GM23338 (cell line): ENCODE data around the gene MAP3K7CL. TPM values are rescaled to one million over a fixed set of nuclear protein-coding genes. Genes with fewer than 3 reads are reported as not detected.

Source experiments
- ATAC-seq: fragments of 200-7000 bp; cut with Tn5 transposase; 3 replicates; pipeline ENCODE4 v1.9.1; 2020
- DNase-seq: peaks from one replicate; pipeline ENCODE4 v3.0.0-alpha.2; 2015; ENCODE audit warnings: low spot score
- H2AFZ ChIP-seq: fragments of 200-600 bp; sonication (generic); 2 replicates; pipeline ENCODE4 v1.8.0; 2016; ENCODE audit warnings: antibody characterized with exemption, mild to moderate bottlenecking, moderate library complexity
- H3F3A ChIP-seq: fragments of 200-600 bp; sonication (generic); replicated peaks from 2 replicates; pipeline ENCODE4 v1.8.0; 2017; ENCODE audit warnings: antibody characterized with exemption, mixed run types, low read depth
- H3K27ac ChIP-seq: fragments of 200-600 bp; sonication (generic); 2 replicates; pipeline ENCODE4 v1.6.1; 2016; ENCODE audit warnings: low read depth
- H3K27me3 ChIP-seq: fragments of 200-600 bp; sonication (generic); 2 replicates; pipeline ENCODE4 v1.8.0; 2016; ENCODE audit warnings: mild to moderate bottlenecking, mixed run types, moderate library complexity; ENCODE audit not compliant: insufficient read depth
- H3K36me3 ChIP-seq: fragments of 200-600 bp; sonication (generic); 2 replicates; pipeline ENCODE4 v1.8.0; 2016; ENCODE audit warnings: mild to moderate bottlenecking; ENCODE audit not compliant: insufficient read depth
- H3K4me1 ChIP-seq: fragments of 200-600 bp; sonication (generic); 2 replicates; pipeline ENCODE4 v1.8.0; 2016; ENCODE audit warnings: mild to moderate bottlenecking, moderate library complexity; ENCODE audit not compliant: insufficient read depth
- H3K4me2 ChIP-seq: fragments of 200-600 bp; sonication (generic); 2 replicates; pipeline ENCODE4 v1.7.1; 2017; ENCODE audit warnings: mixed run types
- H3K4me3 ChIP-seq: fragments of 200-600 bp; sonication (generic); 2 replicates; pipeline ENCODE4 v1.6.1; 2016; ENCODE audit warnings: mixed run types
- H3K79me2 ChIP-seq: fragments of 200-600 bp; sonication (generic); replicated peaks from 2 replicates; pipeline ENCODE4 v1.8.0; 2017; ENCODE audit warnings: mild to moderate bottlenecking; ENCODE audit not compliant: insufficient read depth
- H3K9me2 ChIP-seq: fragments of 200-600 bp; sonication (generic); 2 replicates; pipeline ENCODE4 v1.8.0; 2017; ENCODE audit not compliant: insufficient read depth
- H4K20me1 ChIP-seq: fragments of 200-600 bp; sonication (generic); replicated peaks from 2 replicates; pipeline ENCODE4 v1.8.0; 2017; ENCODE audit warnings: mild to moderate bottlenecking; ENCODE audit not compliant: insufficient read depth
- H3K27ac Mint-ChIP-seq: 2 replicates; pipeline ENCODE4 v1.8.0; 2020; ENCODE audit warnings: inconsistent platforms, mild to moderate bottlenecking, moderate library complexity, mixed read lengths
- H3K27me3 Mint-ChIP-seq: 3 replicates; pipeline ENCODE4 v1.8.0; 2022; ENCODE audit warnings: low read depth, mild to moderate bottlenecking, moderate library complexity, mixed read lengths, inconsistent platforms; ENCODE audit not compliant: insufficient read depth, poor library complexity
- H3K36me3 Mint-ChIP-seq: 3 replicates; pipeline ENCODE4 v1.8.0; 2021; ENCODE audit warnings: low read depth, mild to moderate bottlenecking, inconsistent platforms, moderate library complexity, mixed read lengths
- H3K4me1 Mint-ChIP-seq: 3 replicates; pipeline ENCODE4 v1.8.0; 2020; ENCODE audit warnings: mild to moderate bottlenecking, inconsistent platforms, mixed read lengths
- H3K4me3 Mint-ChIP-seq: 3 replicates; pipeline ENCODE4 v1.8.0; 2021; ENCODE audit warnings: moderate library complexity, mild to moderate bottlenecking, inconsistent platforms, mixed read lengths
- H3K9me3 Mint-ChIP-seq: 3 replicates; pipeline ENCODE4 v1.8.0; 2020; ENCODE audit warnings: moderate library complexity, mild to moderate bottlenecking, inconsistent platforms, mixed read lengths
- CREB1 ChIP-seq: fragments of 250-450 bp; sonication (Bioruptor Pico); IDR thresholded peaks from 2 replicates; pipeline ENCODE4 v1.5.0; 2020; ENCODE audit warnings: low read depth, mild to moderate bottlenecking, moderate library complexity
- CTCF ChIP-seq, 2 experiments: fragments of 200-600 bp in 1 of 2; sonication (generic) in 1 of 2; conservative IDR thresholded peaks; 2 replicates each; pipeline versions ENCODE4 v1.5.1 to v1.6.1; 2016 to 2017; ENCODE audit warnings: antibody characterized with exemption in 2 of 2, low read depth in 2 of 2, mild to moderate bottlenecking in 2 of 2, moderate library complexity in 1 of 2
- EZH2phosphoT487 ChIP-seq: fragments of 200-600 bp; sonication (generic); IDR thresholded peaks from one replicate; pipeline ENCODE4 v1.8.1; 2018; ENCODE audit warnings: antibody characterized with exemption; ENCODE audit not compliant: unreplicated experiment
- NANOG ChIP-seq: IDR thresholded peaks from 2 replicates; pipeline ENCODE4 v1.6.1; 2016; ENCODE audit warnings: antibody characterized with exemption, borderline replicate concordance
- REST ChIP-seq: IDR thresholded peaks from one replicate; pipeline ENCODE4 v1.6.1; 2018; ENCODE audit warnings: antibody characterized with exemption; ENCODE audit not compliant: unreplicated experiment
- ZNF114 ChIP-seq: fragments of 250-450 bp; sonication (Bioruptor Pico); IDR thresholded peaks from 2 replicates; pipeline ENCODE4 v1.5.0; 2020; ENCODE audit warnings: mild to moderate bottlenecking, moderate library complexity
- ZNF331 ChIP-seq: fragments of 250-450 bp; sonication (Bioruptor Pico); IDR thresholded peaks from 2 replicates; pipeline ENCODE4 v1.5.0; 2020; ENCODE audit warnings: low read depth, mild to moderate bottlenecking, moderate library complexity
- polyA plus RNA-seq: library from polyadenylated mRNA; unstranded; fragments of >200 nt; fragmentation: Nextera tagmentation; extraction: Ambion mirVana; gene quantifications from 2 replicates; pipeline ENCODE4 v1.2.1, GENCODE V29; 2016
- total RNA-seq: library from RNA; depleted of rRNA; stranded (reverse); fragments of >200 nt; shearing (Covaris generic); gene quantifications from 2 replicates; pipeline ENCODE4 v1.2.3, GENCODE V29; 2014

MAP3K7CL gene
- total and polyA plus RNA-seq, 2 experiments from 2014 or later: 2.4 to 3.6 TPM

- no peak for TF ChIP-seq ZNF114 (CRISPR knock-in tag)
- no peak for TF ChIP-seq NANOG
Measured at GRCh38 chr21:29194342-29194741, 63.9 kb downstream of the MAP3K7CL start (continued).

GRCh38 chr21:29194847-29195246, 64.4 kb downstream of the MAP3K7CL start:
- H4K20me1 ChIP-seq: no peaks in the 10 kb centered on the region
- DNase-seq (no peak), ATAC-seq (peak; percentile 57; the same call in 2 of the 3 replicates)
- H3K27me3 ChIP-seq: no peaks in the 10 kb centered on the region
- TF ChIP-seq ZNF331 (CRISPR knock-in tag) (no peak), ZNF114 (CRISPR knock-in tag) (no peak), NANOG (no peak), REST (no peak), CREB1 (no peak), CTCF (conservative IDR thresholded peaks at IDR 0.05; ENCODE audit: low read depth in 2 of 2) (no peak), EZH2phosphoT487 (no peak)
- H3K36me3 ChIP-seq: no peaks in the 10 kb centered on the region
- no peak overlapping the region; the same call in 1 of the 2 replicates for H3K27ac ChIP-seq
- H3F3A ChIP-seq: no peaks in the 10 kb centered on the region
- Mint-ChIP-seq H3K9me3 (peaks cover 25% of the 10 kb centered on the region), H3K4me1 (peaks cover 31% of the 10 kb centered on the region), H3K4me3 (no peak overlapping the region), H3K27me3 (peaks cover 7% of the 10 kb centered on the region), H3K36me3 (peaks cover 14% of the 10 kb centered on the region), H3K27ac (0 out of 2 replicates have a peak overlapping the region, but pooled peaks have one; percentile 13)
- H3K4me2 ChIP-seq: peak overlapping the region; percentile 55
- H3K79me2 ChIP-seq: no peaks in the 10 kb centered on the region
- peaks cover 9% of the 10 kb centered on the region for H3K9me2 ChIP-seq
- H2AFZ ChIP-seq: peak overlapping the region; percentile 39; the same call in 1 of the 2 replicates
- H3K4me1 ChIP-seq: peaks cover 24% of the 10 kb centered on the region
- H3K4me3 ChIP-seq: no peak overlapping the region
